Body of pancreas (tissue), 4 donors: ENCODE results near the gene CMIP.

Experiments
- CTCF ChIP-seq, 7 experiments: fragments of 450-650 bp in 4 of 7; fragments of 200-600 bp in 3 of 7; sonication (generic) in 3 of 7; IDR thresholded peaks; one replicate each; pipeline ENCODE4 v1.5.1; 2016 to 2019; ENCODE audit warnings: antibody characterized with exemption in 7 of 7
- POLR2A ChIP-seq, 3 donors: fragments of 450-650 bp; IDR thresholded peaks; one replicate each; pipeline ENCODE4 v1.6.1; 2016; ENCODE audit warnings: antibody characterized with exemption in 3 of 3, mild to moderate bottlenecking in 2 of 3

- no peak for TF ChIP-seq CTCF (IDR thresholded peaks at IDR 0.05)
- no peak for TF ChIP-seq POLR2A (IDR thresholded peaks at IDR 0.05)
Observed at GRCh38 chr16:81714583-81714982, 270.0 kb downstream of the CMIP start.
